HCT116 (cell line): ENCODE data around the gene HHLA2. TPM values are rescaled to one million over a fixed set of nuclear protein-coding genes. Genes with fewer than 3 reads are reported as not detected.

ENCODE experiments used
- ATAC-seq: fragments of 200-7000 bp; cut with Tn5 transposase; 2 replicates; pipeline ENCODE4 v1.9.1; 2020; ENCODE audit warnings: mild to moderate bottlenecking, moderate library complexity
- BruUV-seq: library from RNA; stranded (reverse); fragments of 400-500 nt; replicated peaks from 2 replicates; lab custom pipeline; 2021; lab: Mats Ljungman, UMichigan
- CTCF ChIA-PET: fragments of 300-600 bp; sonication (Branson Sonifier 250); formaldehyde crosslinking; loops from one replicate; lab custom pipeline; 2021; ENCODE audit warnings: antibody characterized with exemption; lab: Charles Lee
- POLR2A ChIA-PET: fragments of 300-600, 350-600 bp; sonication (Branson Sonifier 250); formaldehyde crosslinking; loops from one replicate; lab custom pipeline; 2021; ENCODE audit warnings: antibody characterized with exemption; lab: Charles Lee
- RAD21 ChIA-PET, 2 experiments: fragments of 300-600 bp; sonication (Branson Sonifier 250); formaldehyde crosslinking; loops; one replicate each; lab custom pipeline; 2023; ENCODE audit warnings: low total read pairs in 2 of 2; ENCODE audit not compliant: uncharacterized antibody in 2 of 2, unreplicated experiment in 2 of 2, low non-redundant PET in 1 of 2; lab: Charles Lee
- DNase-seq: peaks from one replicate; pipeline ENCODE4 v3.0.0-alpha.2; 2010; ENCODE audit warnings: low read depth, low spot score
- H2AFZ ChIP-seq: fragments of 200-600 bp; shearing (Covaris generic), sonication (generic); 2 replicates; pipeline ENCODE4 v1.6.1; 2017; ENCODE audit warnings: low read depth, mixed run types, mixed read lengths, antibody characterized with exemption, low read length; ENCODE audit not compliant: poor library complexity, severe bottlenecking
- H3K27ac ChIP-seq: 2 replicates; pipeline ENCODE4 v1.5.1; 2012; ENCODE audit warnings: low read depth, low read length
- H3K27me3 ChIP-seq: fragments of 200-600 bp; sonication (generic); 2 replicates; pipeline ENCODE4 v1.6.1; 2016; ENCODE audit warnings: mixed run types, low read length, mixed read lengths; ENCODE audit not compliant: insufficient read depth
- H3K36me3 ChIP-seq, 2 experiments: fragments of 200-500 bp in 1 of 2; fragments of 200-600 bp in 1 of 2; sonication (Bioruptor generic) in 1 of 2; sonication (generic) in 1 of 2; 2 replicates each; pipeline versions ENCODE4 v1.5.1 to v1.6.1; 2014 to 2016; ENCODE audit warnings: low read length in 2 of 2, inconsistent platforms in 1 of 2, mixed read lengths in 1 of 2, mixed run types in 1 of 2; ENCODE audit not compliant: insufficient read depth in 2 of 2, control insufficient read depth in 1 of 2
- H3K4me1 ChIP-seq, 2 experiments: fragments of 200-600 bp in 1 of 2; sonication (generic) in 1 of 2; 2 replicates each; pipeline versions ENCODE4 v1.5.1 to v1.6.1; 2012 to 2017; ENCODE audit warnings: low read length in 2 of 2, inconsistent platforms in 1 of 2, mild to moderate bottlenecking in 1 of 2, mixed read lengths in 1 of 2, mixed run types in 1 of 2, moderate library complexity in 1 of 2; ENCODE audit not compliant: insufficient read depth in 2 of 2, control insufficient read depth in 1 of 2
- H3K4me2 ChIP-seq: fragments of 200-600 bp; sonication (generic); 2 replicates; pipeline ENCODE4 v1.6.1; 2017; ENCODE audit warnings: mixed run types, low read length, mixed read lengths
- H3K4me3 ChIP-seq, 2 experiments: fragments of 200-600 bp in 1 of 2; sonication (generic) in 1 of 2; replicated peaks in 1 of 2; 2 replicates each; pipeline ENCODE4 v1.5.1; 2011 to 2016; ENCODE audit warnings: low read length in 2 of 2, control low read depth in 1 of 2, low read depth in 1 of 2, mild to moderate bottlenecking in 1 of 2, mixed read lengths in 1 of 2, mixed run types in 1 of 2
- H3K79me2 ChIP-seq: fragments of 200-600 bp; sonication (generic); 2 replicates; pipeline ENCODE4 v1.6.1; 2017; ENCODE audit warnings: mild to moderate bottlenecking, mixed run types, low read length, moderate library complexity, mixed read lengths; ENCODE audit not compliant: insufficient read depth
- H3K9ac ChIP-seq: fragments of 200-600 bp; sonication (generic); 2 replicates; pipeline ENCODE4 v1.6.1; 2016; ENCODE audit warnings: low read length, mixed read lengths
- H3K9me2 ChIP-seq: fragments of 200-600 bp; sonication (generic), shearing (Covaris generic); 2 replicates; pipeline ENCODE4 v1.6.1; 2017; ENCODE audit warnings: mixed run types, mild to moderate bottlenecking, moderate library complexity; ENCODE audit not compliant: insufficient read depth
- H3K9me3 ChIP-seq, 2 experiments: fragments of 200-500 bp in 1 of 2; fragments of 200-600 bp in 1 of 2; sonication (Bioruptor generic) in 1 of 2; sonication (generic) in 1 of 2; 2 replicates each; pipeline ENCODE4 v1.6.1; 2014 to 2017; ENCODE audit warnings: low read length in 2 of 2, mixed read lengths in 2 of 2, inconsistent platforms in 1 of 2, low read depth in 1 of 2, mild to moderate bottlenecking in 1 of 2, mixed run types in 1 of 2, moderate library complexity in 1 of 2; ENCODE audit not compliant: control insufficient read depth in 1 of 2, insufficient read depth in 1 of 2
- H4K20me1 ChIP-seq: fragments of 200-600 bp; sonication (generic), shearing (Covaris generic); 2 replicates; pipeline ENCODE4 v1.6.1; 2017; ENCODE audit warnings: mixed run types, mild to moderate bottlenecking, moderate library complexity; ENCODE audit not compliant: insufficient read depth
- ATF3 ChIP-seq: IDR thresholded peaks from 2 replicates; pipeline ENCODE4 v1.6.1; 2012
- CTCF ChIP-seq, 3 experiments: fragments of 200-600 bp in 1 of 3; sonication (generic) in 1 of 3; IDR thresholded peaks in 2 of 3; conservative IDR thresholded peaks in 1 of 3; 2 replicates each; pipeline ENCODE4 v1.5.1; 2012 to 2017; ENCODE audit warnings: low read depth in 2 of 3, low read length in 2 of 3, antibody characterized with exemption in 1 of 3, borderline replicate concordance in 1 of 3, control low read depth in 1 of 3, mild to moderate bottlenecking in 1 of 3, mixed read lengths in 1 of 3, mixed run types in 1 of 3, moderate library complexity in 1 of 3; ENCODE audit not compliant: insufficient read depth in 1 of 3
- ELF1 ChIP-seq: IDR thresholded peaks from 2 replicates; pipeline ENCODE4 v1.6.1; 2012; ENCODE audit warnings: low read depth, borderline replicate concordance
- EZH2 ChIP-seq: fragments of 200-600 bp; sonication (generic); IDR thresholded peaks from 2 replicates; pipeline ENCODE4 v1.6.1; 2017; ENCODE audit warnings: antibody characterized with exemption, mixed run types
- EZH2phosphoT487 ChIP-seq: fragments of 200-600 bp; IDR thresholded peaks from 2 replicates; pipeline ENCODE4 v1.6.1; 2018; ENCODE audit warnings: antibody characterized with exemption, borderline replicate concordance
- FOSL1 ChIP-seq: IDR thresholded peaks from 2 replicates; pipeline ENCODE4 v1.6.1; 2012; ENCODE audit warnings: low read depth
- JUND ChIP-seq: IDR thresholded peaks from 2 replicates; pipeline ENCODE4 v1.6.1; 2012
- MAX ChIP-seq: IDR thresholded peaks from 2 replicates; pipeline ENCODE4 v1.6.1; 2012
- POLR2AphosphoS5 ChIP-seq: IDR thresholded peaks from 2 replicates; pipeline ENCODE4 v1.6.1; 2011; ENCODE audit warnings: mild to moderate bottlenecking, low read depth, low read length, moderate library complexity
- RAD21 ChIP-seq: IDR thresholded peaks from 2 replicates; pipeline ENCODE4 v1.6.1; 2012; ENCODE audit warnings: low read depth, mild to moderate bottlenecking
- REST ChIP-seq: IDR thresholded peaks from 2 replicates; pipeline ENCODE4 v1.6.1; 2012; ENCODE audit warnings: low read depth
- SRF ChIP-seq: IDR thresholded peaks from 2 replicates; pipeline ENCODE4 v1.6.1; 2012; ENCODE audit warnings: low read depth
- TCF7L2 ChIP-seq: IDR thresholded peaks from 2 replicates; pipeline ENCODE4 v1.7.0; 2011; ENCODE audit warnings: borderline replicate concordance, inconsistent platforms; ENCODE audit not compliant: insufficient read depth, insufficient read length; ENCODE audit errors: extremely low read depth
- ZBTB33 ChIP-seq: IDR thresholded peaks from 2 replicates; pipeline ENCODE4 v1.6.1; 2011; ENCODE audit warnings: mild to moderate bottlenecking, low read length, moderate library complexity; ENCODE audit not compliant: insufficient replicate concordance; ENCODE audit errors: extremely low read depth
- ZFX ChIP-seq: fragments of 450-650 bp; IDR thresholded peaks from 2 replicates; pipeline ENCODE4 v1.6.1; 2017
- ZNF274 ChIP-seq: fragments of 200-500 bp; sonication (Bioruptor generic); IDR thresholded peaks from 2 replicates; pipeline ENCODE4 v1.6.1; 2014; ENCODE audit warnings: mild to moderate bottlenecking, low read depth, low read length, inconsistent platforms
- intact Hi-C: fragments of 100-400 bp; cut with micrococcal nuclease; formaldehyde crosslinking; loops from 2 replicates; pipeline ENCODE4 v1.10.0; 2022
- total RNA-seq: library from RNA; stranded (reverse); gene quantifications from one replicate; pipeline ENCODE4 v1.2.1, GENCODE V29; 2021; ENCODE audit not compliant: unreplicated experiment

HHLA2 gene
- total RNA-seq, 1 experiment from 2014 or later, result not detected

- DNase-seq, result no peak
- intact Hi-C loops, result loop anchor here (10.0 kb wide), 1 partner anchor 365 kb away; no protein-coding TSS in a partner anchor
- no peaks in the 10 kb centered on the region for H3K9me2 ChIP-seq
- TF ChIP-seq ZBTB33, result no peak
- no peak for TF ChIP-seq JUND
- TF ChIP-seq CTCF (IDR thresholded peaks at IDR 0.05 in 2 of 3, conservative IDR thresholded peaks at IDR 0.05 in 1 of 3; ENCODE audit: borderline replicate concordance in 1 of 3, insufficient read depth in 1 of 3, low read depth in 2 of 3, low read length in 2 of 3), result no peak
- TF ChIP-seq ZFX, result no peak
- no peak for TF ChIP-seq REST
- no peak for TF ChIP-seq ELF1
- TF ChIP-seq MAX, result no peak
- no peak for TF ChIP-seq SRF
- TF ChIP-seq EZH2phosphoT487, result no peak
- no peak for TF ChIP-seq ZNF274
- TF ChIP-seq FOSL1, result no peak
- no peak for TF ChIP-seq EZH2
- no peak for TF ChIP-seq RAD21
- TF ChIP-seq ATF3, result no peak
- no peak for TF ChIP-seq TCF7L2
- no peak for TF ChIP-seq POLR2AphosphoS5
- TF ChIP-seq, all 23 proteins: peak for 0
- no peak overlapping the region for H3K9ac ChIP-seq
- no peaks in the 10 kb centered on the region for H3K79me2 ChIP-seq
- no peak overlapping the region for H3K27ac ChIP-seq
- H3K4me3 ChIP-seq, result no peak overlapping the region
- H3K27me3 ChIP-seq, result no peaks in the 10 kb centered on the region
- ChIA-PET RAD21 (no interaction called here), POLR2A (no interaction called here), CTCF (no interaction called here)
- BruUV-seq, result no TSS peak
- no peaks in the 10 kb centered on the region for H3K36me3 ChIP-seq
- no peak for ATAC-seq
- H3K4me1 ChIP-seq, result peaks cover 0 to 6% of the 10 kb centered on the region in 2 experiments; a peak in 2 of 4 replicates
- no peak overlapping the region for H3K4me2 ChIP-seq
- no peaks in the 10 kb centered on the region for H3K9me3 ChIP-seq
- H4K20me1 ChIP-seq, result no peaks in the 10 kb centered on the region
- H2AFZ ChIP-seq, result no peak overlapping the region
Measured at GRCh38 chr3:108300103-108300849, 3.9 kb downstream of the HHLA2 start.
